Cardiac fibroblast (primary cell): ENCODE measurements around the gene CARMIL1.
A peak's percentile ranks its signal among the peaks of the same experiment; 100 is the strongest.

ENCODE experiments used
- DNase-seq, 2 donors: peaks; one replicate each; pipeline versions ENCODE4 v3.0.0 to v3.0.0-alpha.2; 2010; ENCODE audit warnings: low read depth in 2 of 2
- H3K4me3 ChIP-seq, 2 donors: replicated peaks in 1 of 2; 1 replicate in 1 of 2; 2 replicates in 1 of 2; pipeline ENCODE4 v1.5.1; 2011; ENCODE audit warnings: low read depth in 2 of 2, low read length in 2 of 2, mild to moderate bottlenecking in 2 of 2, moderate library complexity in 1 of 2
- TF ChIP-seq, protein P1 (sequence below): IDR thresholded peaks from one replicate; pipeline ENCODE4 v1.5.1; 2011; ENCODE audit warnings: low read depth, mild to moderate bottlenecking, low read length, inconsistent platforms

The CARMIL1 gene

DNA sequence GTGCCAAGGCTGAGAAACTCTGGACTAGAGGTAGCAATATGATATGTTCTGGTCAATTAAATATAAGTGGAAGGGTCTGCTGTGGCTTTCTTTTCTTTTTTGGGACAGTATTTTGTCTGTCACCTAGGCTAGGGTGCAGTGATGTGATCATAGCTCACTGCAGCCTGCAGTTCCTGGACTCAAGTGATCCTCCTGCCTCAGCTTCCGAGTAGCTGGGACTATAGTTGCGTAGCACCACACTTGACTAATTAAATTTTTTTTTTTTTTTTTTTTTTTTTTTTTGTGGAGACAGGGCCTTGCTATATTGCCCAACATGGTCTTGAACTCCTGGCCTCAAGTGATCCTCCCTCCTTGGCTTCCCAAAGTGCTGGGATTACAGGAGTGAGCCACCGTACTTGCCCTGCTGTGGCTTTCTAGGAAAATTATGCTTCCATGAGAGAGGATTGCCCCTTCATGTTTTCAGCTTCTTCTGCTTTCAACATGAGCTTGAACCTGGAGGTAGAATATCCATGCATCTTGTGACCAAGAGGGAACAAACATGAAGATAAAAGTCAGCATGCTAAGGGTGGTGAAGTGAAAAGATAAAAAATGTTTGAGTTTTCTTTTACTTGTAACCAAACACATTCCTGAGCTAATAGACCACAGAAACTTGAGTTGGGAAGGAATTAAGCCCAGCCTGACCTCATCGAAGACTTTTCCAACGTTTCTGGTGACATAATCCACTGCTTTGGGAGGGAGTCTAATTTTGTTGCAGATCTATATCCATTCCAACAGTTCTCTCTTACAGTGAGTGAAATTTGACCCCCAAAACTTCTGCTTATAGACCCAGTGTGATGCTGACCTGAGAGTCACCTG is 75.1 kb downstream of the CARMIL1 start:
- DNase-seq = peak in 1 of 2 donors; percentile 64
- TF ChIP-seq, protein P1, sequence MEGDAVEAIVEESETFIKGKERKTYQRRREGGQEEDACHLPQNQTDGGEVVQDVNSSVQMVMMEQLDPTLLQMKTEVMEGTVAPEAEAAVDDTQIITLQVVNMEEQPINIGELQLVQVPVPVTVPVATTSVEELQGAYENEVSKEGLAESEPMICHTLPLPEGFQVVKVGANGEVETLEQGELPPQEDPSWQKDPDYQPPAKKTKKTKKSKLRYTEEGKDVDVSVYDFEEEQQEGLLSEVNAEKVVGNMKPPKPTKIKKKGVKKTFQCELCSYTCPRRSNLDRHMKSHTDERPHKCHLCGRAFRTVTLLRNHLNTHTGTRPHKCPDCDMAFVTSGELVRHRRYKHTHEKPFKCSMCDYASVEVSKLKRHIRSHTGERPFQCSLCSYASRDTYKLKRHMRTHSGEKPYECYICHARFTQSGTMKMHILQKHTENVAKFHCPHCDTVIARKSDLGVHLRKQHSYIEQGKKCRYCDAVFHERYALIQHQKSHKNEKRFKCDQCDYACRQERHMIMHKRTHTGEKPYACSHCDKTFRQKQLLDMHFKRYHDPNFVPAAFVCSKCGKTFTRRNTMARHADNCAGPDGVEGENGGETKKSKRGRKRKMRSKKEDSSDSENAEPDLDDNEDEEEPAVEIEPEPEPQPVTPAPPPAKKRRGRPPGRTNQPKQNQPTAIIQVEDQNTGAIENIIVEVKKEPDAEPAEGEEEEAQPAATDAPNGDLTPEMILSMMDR = no peak
- H3K4me3 ChIP-seq = no peak overlapping the region

DNA sequence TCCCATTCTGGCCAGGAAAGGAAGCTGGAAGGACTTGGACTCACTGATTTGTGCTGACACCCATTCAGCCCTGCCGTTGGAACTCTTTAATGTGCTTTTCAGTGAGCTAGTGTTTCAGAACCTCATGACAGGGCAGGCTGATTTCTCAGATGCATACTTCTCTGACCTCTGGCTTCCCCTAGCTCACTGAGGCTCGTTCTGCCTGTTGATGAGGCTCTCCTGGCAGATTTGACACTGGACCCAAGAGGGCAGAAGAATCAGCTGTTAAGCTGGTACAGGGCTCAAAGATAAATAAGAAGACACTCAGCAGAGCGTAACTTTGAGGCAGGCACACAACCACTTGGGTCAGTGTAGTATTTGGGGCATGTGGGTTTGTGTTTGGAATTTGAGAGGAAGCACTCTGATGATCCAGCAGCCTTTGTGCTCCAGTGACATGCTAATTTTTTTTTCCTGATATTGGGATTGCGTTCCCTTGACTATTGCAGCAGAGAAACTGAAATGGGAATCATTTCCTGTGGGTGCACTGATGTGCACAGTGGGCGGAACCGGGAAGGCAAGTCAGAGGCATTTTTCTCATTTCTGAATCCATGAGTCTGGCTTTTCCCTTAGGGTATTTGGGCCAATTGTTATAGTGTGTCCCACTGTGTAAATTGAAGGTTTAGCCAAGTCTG is 80.2 kb downstream of the CARMIL1 start:
- peak; percentile 56 to 76 for DNase-seq
- H3K4me3 ChIP-seq = peak overlapping the region in 1 of 2 donors; percentile 8
- TF ChIP-seq, protein P1 = no peak

GRCh38 chr6:25359891-25360290 is 80.7 kb downstream of the CARMIL1 start:
- H3K4me3 ChIP-seq = no peak overlapping the region
- TF ChIP-seq, protein P1 = no peak
- DNase-seq = no peak

- DNase-seq = peak; percentile 58 to 74
Measured at GRCh38 chr6:25360621-25361020, 81.4 kb downstream of the CARMIL1 start.

DNA sequence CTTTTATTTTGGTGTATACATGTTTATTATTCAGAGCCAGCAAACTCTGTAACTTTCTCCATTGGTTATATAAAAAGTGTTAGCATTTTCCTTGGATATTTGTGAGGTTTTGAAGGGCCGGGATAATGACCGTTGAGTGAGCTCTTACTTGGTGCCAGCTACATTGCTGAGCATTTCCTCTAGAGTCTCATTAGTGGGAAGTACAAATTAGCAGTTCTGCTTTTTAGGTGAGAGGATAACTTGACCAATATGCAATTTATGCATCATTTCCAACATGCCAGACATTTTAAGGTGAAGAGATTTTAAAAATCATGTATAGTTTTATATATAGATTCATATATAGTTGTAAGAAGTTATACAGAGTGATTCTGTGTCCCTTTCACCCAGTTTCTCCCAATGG is 84.3 kb downstream of the CARMIL1 start:
- TF ChIP-seq, protein P1 = no peak
- DNase-seq = no peak
- H3K4me3 ChIP-seq = no peak overlapping the region

More at GRCh38 chr6:25360621-25361020, 81.4 kb downstream of the CARMIL1 start:
- TF ChIP-seq, protein P1 = no peak
- H3K4me3 ChIP-seq = no peak overlapping the region

DNA sequence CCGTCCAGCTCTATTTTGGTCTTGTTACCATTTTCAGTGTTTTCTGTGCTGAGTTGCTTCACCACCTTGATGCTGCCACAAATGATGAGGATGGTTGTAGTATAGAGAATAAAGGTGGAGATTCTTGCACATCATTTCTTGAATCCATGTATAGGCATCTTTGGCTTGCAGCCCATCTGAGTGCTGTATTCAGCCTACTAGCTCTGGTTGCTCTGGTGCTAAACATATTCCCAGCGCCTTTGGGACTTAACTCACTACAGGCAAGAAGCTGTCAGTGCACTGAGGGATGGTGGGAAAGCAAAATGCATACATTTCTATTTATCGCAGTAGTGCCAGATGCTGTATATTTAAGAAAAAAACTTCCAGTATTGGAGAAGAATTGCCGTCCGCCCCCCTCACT is 86.0 kb downstream of the CARMIL1 start:
- no peak for DNase-seq
- TF ChIP-seq, protein P1 = no peak
- H3K4me3 ChIP-seq = no peak overlapping the region
